HCT116 (cell line): ENCODE results near the gene WASL. TPM values are rescaled to one million over a fixed set of nuclear protein-coding genes. Genes with fewer than 3 reads are reported as not detected.
A peak's percentile ranks its signal among the peaks of the same experiment; 100 is the strongest.

Experiments used
- ATAC-seq: fragments of 200-7000 bp; cut with Tn5 transposase; 2 replicates; pipeline ENCODE4 v1.9.1; 2020; ENCODE audit warnings: mild to moderate bottlenecking, moderate library complexity
- BruUV-seq: library from RNA; stranded (reverse); fragments of 400-500 nt; replicated peaks from 2 replicates; lab custom pipeline; 2021; lab: Mats Ljungman, UMichigan
- CTCF ChIA-PET: fragments of 300-600 bp; sonication (Branson Sonifier 250); formaldehyde crosslinking; loops from one replicate; lab custom pipeline; 2021; ENCODE audit warnings: antibody characterized with exemption; lab: Charles Lee
- POLR2A ChIA-PET: fragments of 300-600, 350-600 bp; sonication (Branson Sonifier 250); formaldehyde crosslinking; loops from one replicate; lab custom pipeline; 2021; ENCODE audit warnings: antibody characterized with exemption; lab: Charles Lee
- RAD21 ChIA-PET, 2 experiments: fragments of 300-600 bp; sonication (Branson Sonifier 250); formaldehyde crosslinking; loops; one replicate each; lab custom pipeline; 2023; ENCODE audit warnings: low total read pairs in 2 of 2; ENCODE audit not compliant: uncharacterized antibody in 2 of 2, unreplicated experiment in 2 of 2, low non-redundant PET in 1 of 2; lab: Charles Lee
- DNase-seq: peaks from one replicate; pipeline ENCODE4 v3.0.0-alpha.2; 2010; ENCODE audit warnings: low read depth, low spot score
- H2AFZ ChIP-seq: fragments of 200-600 bp; shearing (Covaris generic), sonication (generic); 2 replicates; pipeline ENCODE4 v1.6.1; 2017; ENCODE audit warnings: low read depth, mixed run types, mixed read lengths, antibody characterized with exemption, low read length; ENCODE audit not compliant: poor library complexity, severe bottlenecking
- H3K27ac ChIP-seq: 2 replicates; pipeline ENCODE4 v1.5.1; 2012; ENCODE audit warnings: low read depth, low read length
- H3K27me3 ChIP-seq: fragments of 200-600 bp; sonication (generic); 2 replicates; pipeline ENCODE4 v1.6.1; 2016; ENCODE audit warnings: mixed run types, low read length, mixed read lengths; ENCODE audit not compliant: insufficient read depth
- H3K36me3 ChIP-seq, 2 experiments: fragments of 200-500 bp in 1 of 2; fragments of 200-600 bp in 1 of 2; sonication (Bioruptor generic) in 1 of 2; sonication (generic) in 1 of 2; 2 replicates each; pipeline versions ENCODE4 v1.5.1 to v1.6.1; 2014 to 2016; ENCODE audit warnings: low read length in 2 of 2, inconsistent platforms in 1 of 2, mixed read lengths in 1 of 2, mixed run types in 1 of 2; ENCODE audit not compliant: insufficient read depth in 2 of 2, control insufficient read depth in 1 of 2
- H3K4me1 ChIP-seq, 2 experiments: fragments of 200-600 bp in 1 of 2; sonication (generic) in 1 of 2; 2 replicates each; pipeline versions ENCODE4 v1.5.1 to v1.6.1; 2012 to 2017; ENCODE audit warnings: low read length in 2 of 2, inconsistent platforms in 1 of 2, mild to moderate bottlenecking in 1 of 2, mixed read lengths in 1 of 2, mixed run types in 1 of 2, moderate library complexity in 1 of 2; ENCODE audit not compliant: insufficient read depth in 2 of 2, control insufficient read depth in 1 of 2
- H3K4me2 ChIP-seq: fragments of 200-600 bp; sonication (generic); 2 replicates; pipeline ENCODE4 v1.6.1; 2017; ENCODE audit warnings: mixed run types, low read length, mixed read lengths
- H3K4me3 ChIP-seq, 2 experiments: fragments of 200-600 bp in 1 of 2; sonication (generic) in 1 of 2; replicated peaks in 1 of 2; 2 replicates each; pipeline ENCODE4 v1.5.1; 2011 to 2016; ENCODE audit warnings: low read length in 2 of 2, control low read depth in 1 of 2, low read depth in 1 of 2, mild to moderate bottlenecking in 1 of 2, mixed read lengths in 1 of 2, mixed run types in 1 of 2
- H3K79me2 ChIP-seq: fragments of 200-600 bp; sonication (generic); 2 replicates; pipeline ENCODE4 v1.6.1; 2017; ENCODE audit warnings: mild to moderate bottlenecking, mixed run types, low read length, moderate library complexity, mixed read lengths; ENCODE audit not compliant: insufficient read depth
- H3K9ac ChIP-seq: fragments of 200-600 bp; sonication (generic); 2 replicates; pipeline ENCODE4 v1.6.1; 2016; ENCODE audit warnings: low read length, mixed read lengths
- H3K9me2 ChIP-seq: fragments of 200-600 bp; sonication (generic), shearing (Covaris generic); 2 replicates; pipeline ENCODE4 v1.6.1; 2017; ENCODE audit warnings: mixed run types, mild to moderate bottlenecking, moderate library complexity; ENCODE audit not compliant: insufficient read depth
- H3K9me3 ChIP-seq, 2 experiments: fragments of 200-500 bp in 1 of 2; fragments of 200-600 bp in 1 of 2; sonication (Bioruptor generic) in 1 of 2; sonication (generic) in 1 of 2; 2 replicates each; pipeline ENCODE4 v1.6.1; 2014 to 2017; ENCODE audit warnings: low read length in 2 of 2, mixed read lengths in 2 of 2, inconsistent platforms in 1 of 2, low read depth in 1 of 2, mild to moderate bottlenecking in 1 of 2, mixed run types in 1 of 2, moderate library complexity in 1 of 2; ENCODE audit not compliant: control insufficient read depth in 1 of 2, insufficient read depth in 1 of 2
- H4K20me1 ChIP-seq: fragments of 200-600 bp; sonication (generic), shearing (Covaris generic); 2 replicates; pipeline ENCODE4 v1.6.1; 2017; ENCODE audit warnings: mixed run types, mild to moderate bottlenecking, moderate library complexity; ENCODE audit not compliant: insufficient read depth
- ATF3 ChIP-seq: IDR thresholded peaks from 2 replicates; pipeline ENCODE4 v1.6.1; 2012
- CBX3 ChIP-seq: IDR thresholded peaks from 2 replicates; pipeline ENCODE4 v1.6.1; 2012; ENCODE audit warnings: low read depth
- EGR1 ChIP-seq: IDR thresholded peaks from 2 replicates; pipeline ENCODE4 v1.6.1; 2012; ENCODE audit warnings: low read depth
- EZH2 ChIP-seq: fragments of 200-600 bp; sonication (generic); IDR thresholded peaks from 2 replicates; pipeline ENCODE4 v1.6.1; 2017; ENCODE audit warnings: antibody characterized with exemption, mixed run types
- FOSL1 ChIP-seq: IDR thresholded peaks from 2 replicates; pipeline ENCODE4 v1.6.1; 2012; ENCODE audit warnings: low read depth
- MAX ChIP-seq: IDR thresholded peaks from 2 replicates; pipeline ENCODE4 v1.6.1; 2012
- POLR2AphosphoS5 ChIP-seq: IDR thresholded peaks from 2 replicates; pipeline ENCODE4 v1.6.1; 2011; ENCODE audit warnings: mild to moderate bottlenecking, low read depth, low read length, moderate library complexity
- RAD21 ChIP-seq: IDR thresholded peaks from 2 replicates; pipeline ENCODE4 v1.6.1; 2012; ENCODE audit warnings: low read depth, mild to moderate bottlenecking
- SIN3A ChIP-seq: IDR thresholded peaks from 2 replicates; pipeline ENCODE4 v1.6.1; 2012; ENCODE audit warnings: low read depth
- SP1 ChIP-seq: IDR thresholded peaks from 2 replicates; pipeline ENCODE4 v1.6.1; 2012; ENCODE audit warnings: low read depth
- TCF7L2 ChIP-seq: IDR thresholded peaks from 2 replicates; pipeline ENCODE4 v1.7.0; 2011; ENCODE audit warnings: borderline replicate concordance, inconsistent platforms; ENCODE audit not compliant: insufficient read depth, insufficient read length; ENCODE audit errors: extremely low read depth
- ZFX ChIP-seq: fragments of 450-650 bp; IDR thresholded peaks from 2 replicates; pipeline ENCODE4 v1.6.1; 2017
- intact Hi-C: fragments of 100-400 bp; cut with micrococcal nuclease; formaldehyde crosslinking; loops from 2 replicates; pipeline ENCODE4 v1.10.0; 2022
- total RNA-seq: library from RNA; stranded (reverse); gene quantifications from one replicate; pipeline ENCODE4 v1.2.1, GENCODE V29; 2021; ENCODE audit not compliant: unreplicated experiment
- TF ChIP-seq, protein P1 (sequence below): IDR thresholded peaks from 2 replicates; pipeline ENCODE4 v1.6.1; 2011; ENCODE audit warnings: mild to moderate bottlenecking, low read length, moderate library complexity; ENCODE audit not compliant: insufficient replicate concordance; ENCODE audit errors: extremely low read depth
- TF ChIP-seq, protein P2 (sequence below): IDR thresholded peaks from 2 replicates; pipeline ENCODE4 v1.6.1; 2012; ENCODE audit warnings: low read depth

The WASL gene
- total RNA-seq, 1 experiment from 2014 or later = 26.2 TPM

DNA sequence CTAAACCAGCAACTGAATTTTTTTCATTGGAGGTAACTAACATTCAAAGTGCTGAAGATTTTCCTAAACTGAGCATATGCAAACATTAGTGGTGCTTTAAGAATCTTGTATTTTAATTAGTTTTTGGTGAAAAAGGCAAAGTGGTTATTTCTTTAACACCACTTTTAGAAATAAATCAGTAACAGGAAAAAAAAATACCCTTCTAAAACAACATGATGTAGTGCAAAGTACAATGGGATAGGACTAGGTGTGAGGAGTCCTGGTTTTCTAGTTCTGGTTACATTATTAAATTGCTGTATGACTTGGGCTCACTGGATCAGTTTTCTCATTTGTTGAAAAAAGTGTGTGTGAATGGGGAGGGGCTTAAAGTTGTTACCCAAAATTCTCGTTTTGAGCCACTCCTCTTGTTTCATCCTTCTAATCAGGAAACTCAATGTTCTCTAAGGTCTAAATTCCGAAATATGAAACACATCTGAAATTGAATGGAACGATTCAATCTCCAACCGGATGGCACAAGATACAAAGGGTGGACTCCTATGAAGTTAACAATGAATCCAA is 1.8 kb downstream of the WASL start:
- Histone ChIP-seq H3K9me3 (no peaks in the 10 kb centered on the region), H2AFZ (no peak overlapping the region), H3K9me2 (no peaks in the 10 kb centered on the region), H3K27me3 (no peaks in the 10 kb centered on the region), H3K79me2 (peaks cover 74% of the 10 kb centered on the region), H3K4me3 (peak overlapping the region; percentile 65 to 80), H3K9ac (peak overlapping the region; percentile 84), H3K27ac (peak overlapping the region; percentile 95; the same call in 1 of the 2 replicates), H3K4me1 (peaks cover 14 to 25% of the 10 kb centered on the region in 2 experiments; a peak in 3 of 4 replicates), H4K20me1 (no peaks in the 10 kb centered on the region; the same call in 1 of the 2 replicates), H3K36me3 (no peaks in the 10 kb centered on the region), H3K4me2 (peak overlapping the region; percentile 92)
- no peak for DNase-seq
- BruUV-seq = TSS peak; percentile 40
- ATAC-seq = no peak
- TF ChIP-seq ATF3 (no peak), SP1 (0 out of 2 replicates have a peak, but pooled peaks have one; percentile 3), TCF7L2 (no peak), ZFX (no peak), SIN3A (peak; percentile 42; the same call in 1 of the 2 replicates)
- TF ChIP-seq, protein P1, sequence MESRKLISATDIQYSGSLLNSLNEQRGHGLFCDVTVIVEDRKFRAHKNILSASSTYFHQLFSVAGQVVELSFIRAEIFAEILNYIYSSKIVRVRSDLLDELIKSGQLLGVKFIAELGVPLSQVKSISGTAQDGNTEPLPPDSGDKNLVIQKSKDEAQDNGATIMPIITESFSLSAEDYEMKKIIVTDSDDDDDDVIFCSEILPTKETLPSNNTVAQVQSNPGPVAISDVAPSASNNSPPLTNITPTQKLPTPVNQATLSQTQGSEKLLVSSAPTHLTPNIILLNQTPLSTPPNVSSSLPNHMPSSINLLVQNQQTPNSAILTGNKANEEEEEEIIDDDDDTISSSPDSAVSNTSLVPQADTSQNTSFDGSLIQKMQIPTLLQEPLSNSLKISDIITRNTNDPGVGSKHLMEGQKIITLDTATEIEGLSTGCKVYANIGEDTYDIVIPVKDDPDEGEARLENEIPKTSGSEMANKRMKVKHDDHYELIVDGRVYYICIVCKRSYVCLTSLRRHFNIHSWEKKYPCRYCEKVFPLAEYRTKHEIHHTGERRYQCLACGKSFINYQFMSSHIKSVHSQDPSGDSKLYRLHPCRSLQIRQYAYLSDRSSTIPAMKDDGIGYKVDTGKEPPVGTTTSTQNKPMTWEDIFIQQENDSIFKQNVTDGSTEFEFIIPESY = no peak
- CTCF ChIA-PET = no interaction called here
- POLR2A ChIA-PET = no interaction called here
- intact Hi-C loops = no loop called here
- RAD21 ChIA-PET = no interaction called here

- Histone ChIP-seq H3K27me3 (no peaks in the 10 kb centered on the region), H3K36me3 (no peaks in the 10 kb centered on the region), H3K9ac (no peak overlapping the region), H3K9me3 (no peaks in the 10 kb centered on the region), H2AFZ (no peak overlapping the region), H3K27ac (no peak overlapping the region), H3K79me2 (peaks cover 84% of the 10 kb centered on the region), H3K9me2 (no peaks in the 10 kb centered on the region), H3K4me3 (no peak overlapping the region), H3K4me2 (0 out of 2 replicates have a peak overlapping the region, but pooled peaks have one; percentile 11), H4K20me1 (no peaks in the 10 kb centered on the region; the same call in 1 of the 2 replicates), H3K4me1 (peaks cover 14 to 25% of the 10 kb centered on the region in 2 experiments; a peak in 3 of 4 replicates)
- ATAC-seq (no peak), DNase-seq (no peak)
- ChIA-PET POLR2A (no interaction called here), RAD21 (no interaction called here), CTCF (no interaction called here)
- BruUV-seq = no TSS peak
- intact Hi-C loops = no loop called here
- TF ChIP-seq, protein P2, sequence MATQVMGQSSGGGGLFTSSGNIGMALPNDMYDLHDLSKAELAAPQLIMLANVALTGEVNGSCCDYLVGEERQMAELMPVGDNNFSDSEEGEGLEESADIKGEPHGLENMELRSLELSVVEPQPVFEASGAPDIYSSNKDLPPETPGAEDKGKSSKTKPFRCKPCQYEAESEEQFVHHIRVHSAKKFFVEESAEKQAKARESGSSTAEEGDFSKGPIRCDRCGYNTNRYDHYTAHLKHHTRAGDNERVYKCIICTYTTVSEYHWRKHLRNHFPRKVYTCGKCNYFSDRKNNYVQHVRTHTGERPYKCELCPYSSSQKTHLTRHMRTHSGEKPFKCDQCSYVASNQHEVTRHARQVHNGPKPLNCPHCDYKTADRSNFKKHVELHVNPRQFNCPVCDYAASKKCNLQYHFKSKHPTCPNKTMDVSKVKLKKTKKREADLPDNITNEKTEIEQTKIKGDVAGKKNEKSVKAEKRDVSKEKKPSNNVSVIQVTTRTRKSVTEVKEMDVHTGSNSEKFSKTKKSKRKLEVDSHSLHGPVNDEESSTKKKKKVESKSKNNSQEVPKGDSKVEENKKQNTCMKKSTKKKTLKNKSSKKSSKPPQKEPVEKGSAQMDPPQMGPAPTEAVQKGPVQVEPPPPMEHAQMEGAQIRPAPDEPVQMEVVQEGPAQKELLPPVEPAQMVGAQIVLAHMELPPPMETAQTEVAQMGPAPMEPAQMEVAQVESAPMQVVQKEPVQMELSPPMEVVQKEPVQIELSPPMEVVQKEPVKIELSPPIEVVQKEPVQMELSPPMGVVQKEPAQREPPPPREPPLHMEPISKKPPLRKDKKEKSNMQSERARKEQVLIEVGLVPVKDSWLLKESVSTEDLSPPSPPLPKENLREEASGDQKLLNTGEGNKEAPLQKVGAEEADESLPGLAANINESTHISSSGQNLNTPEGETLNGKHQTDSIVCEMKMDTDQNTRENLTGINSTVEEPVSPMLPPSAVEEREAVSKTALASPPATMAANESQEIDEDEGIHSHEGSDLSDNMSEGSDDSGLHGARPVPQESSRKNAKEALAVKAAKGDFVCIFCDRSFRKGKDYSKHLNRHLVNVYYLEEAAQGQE = no peak
- no peak for TF ChIP-seq TCF7L2
- TF ChIP-seq EGR1 = no peak
- TF ChIP-seq MAX = no peak
- no peak for TF ChIP-seq SIN3A
- no peak for TF ChIP-seq FOSL1
- no peak for TF ChIP-seq POLR2AphosphoS5
- TF ChIP-seq EZH2 = no peak
- no peak for TF ChIP-seq CBX3
- no peak for TF ChIP-seq RAD21
Measured at GRCh38 chr7:123746055-123746454, 2.7 kb downstream of the WASL start.
